ENCODE data around the gene ADAM19. TPM values are rescaled to one million over a fixed set of nuclear protein-coding genes. Genes with fewer than 3 reads are reported as not detected.
"Not testable (repeated sequence)": the region's sequence is repeated elsewhere in the genome, so short reads cannot be mapped to it uniquely, and the experiment has no call there.

Gene ADAM19
- total RNA-seq, 2 donors from 2014 or later: 9.5 to 85.9 TPM

DNA sequence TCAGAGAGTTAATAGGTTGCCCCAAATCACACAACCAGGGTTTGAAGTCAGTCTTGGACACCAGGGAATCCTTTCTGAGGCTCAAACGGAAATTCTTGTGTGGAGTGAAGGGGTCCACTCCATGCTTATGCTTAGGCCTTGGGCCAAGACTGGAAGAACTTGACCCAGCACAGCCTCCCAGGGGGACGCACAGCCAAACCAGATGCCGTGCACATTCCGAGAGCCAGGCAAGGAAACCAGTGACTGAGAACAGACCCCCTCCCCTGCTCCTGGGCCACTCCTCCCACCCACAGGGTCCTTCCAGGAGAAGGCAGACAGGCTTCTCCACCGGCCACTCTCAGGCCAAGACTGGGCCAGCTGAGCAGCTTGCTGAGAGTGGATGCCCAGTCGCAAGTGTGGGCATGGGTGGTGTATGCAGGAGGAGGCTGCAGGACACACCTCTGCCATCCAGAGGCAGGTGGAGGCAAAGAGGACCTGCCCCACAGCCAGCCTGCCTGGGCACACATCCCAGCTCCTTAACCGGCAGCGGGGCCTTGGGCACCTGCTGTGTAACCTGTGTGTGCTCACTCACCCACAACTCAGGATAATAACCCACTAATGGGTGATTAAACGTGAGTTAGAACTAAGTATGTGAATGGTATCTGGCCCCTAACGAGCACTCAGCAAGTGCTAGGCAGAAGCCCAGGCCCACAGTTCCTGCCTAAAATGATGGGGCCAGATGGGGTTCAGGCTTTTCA lies 77.5 kb downstream of the ADAM19 start:
- DNase-seq (ENCODE audit: low spot score in 2 of 2): no peak
- Mint-ChIP-seq H3K27ac (no peak overlapping the region), H3K36me3 (peaks cover 0 to 37% of the 10 kb centered on the region in 2 donors)

GRCh38 chr5:157496864-157497263 lies 78.7 kb downstream of the ADAM19 start:
- DNase-seq (ENCODE audit: low spot score in 2 of 2) (no peak), ATAC-seq (no peak)
- Mint-ChIP-seq H3K9me3 (peaks cover 4 to 5% of the 10 kb centered on the region in 2 donors), H3K36me3 (peaks cover 0 to 30% of the 10 kb centered on the region in 2 donors), H3K27ac (no peak overlapping the region)

More for the DNA sequence above, 77.5 kb downstream of the ADAM19 start:
- no peak for ATAC-seq
- peaks cover 4 to 5% of the 10 kb centered on the region in 2 donors for H3K9me3 Mint-ChIP-seq

DNA sequence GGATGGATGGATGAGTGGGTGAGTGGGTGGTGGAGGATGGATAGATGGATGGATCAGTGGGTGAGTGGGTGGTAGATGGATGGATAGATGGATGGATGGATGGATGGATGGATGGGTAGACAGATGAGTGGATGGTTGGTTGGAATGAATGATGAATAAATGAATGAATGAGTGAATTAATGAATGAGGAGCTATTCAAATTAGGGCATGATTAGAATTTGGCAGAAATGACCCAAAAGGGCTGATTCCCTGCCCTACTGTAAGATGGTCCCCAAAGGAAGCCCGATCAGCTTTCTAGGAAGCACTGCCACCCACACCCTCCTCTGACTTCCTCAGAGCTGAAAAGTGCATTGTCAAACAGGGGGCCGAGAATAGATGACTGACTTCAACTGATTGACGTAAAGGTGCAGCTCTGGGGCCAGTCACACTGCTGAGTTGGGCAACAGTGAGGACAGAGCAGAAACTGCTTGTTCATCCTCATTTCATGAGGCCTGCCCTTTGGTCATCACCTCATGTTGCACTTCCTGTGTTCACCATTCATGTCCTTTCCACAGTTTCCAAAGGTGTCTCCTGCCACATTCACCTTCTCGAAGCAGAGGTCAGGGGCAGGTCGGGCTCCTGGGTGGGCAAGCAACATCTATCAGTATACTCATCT lies 81.3 kb downstream of the ADAM19 start:
- DNase-seq (ENCODE audit: low spot score in 2 of 2) (no peak), ATAC-seq (no peak)
- peaks cover 0 to 25% of the 10 kb centered on the region in 2 donors for H3K36me3 Mint-ChIP-seq
- peak overlapping the region; percentile 0 to 78 for H3K27ac Mint-ChIP-seq
- peaks cover 4 to 5% of the 10 kb centered on the region in 2 donors for H3K9me3 Mint-ChIP-seq

GRCh38 chr5:157492886-157493285 lies 82.7 kb downstream of the ADAM19 start:
- DNase-seq (ENCODE audit: low spot score in 2 of 2) (no peak), ATAC-seq (no peak)
- Mint-ChIP-seq H3K27ac (peak overlapping the region in 1 of 2 donors; percentile 91), H3K36me3 (peaks cover 0 to 35% of the 10 kb centered on the region in 2 donors), H3K9me3 (peaks cover 4 to 5% of the 10 kb centered on the region in 2 donors)

- Mint-ChIP-seq H3K27ac (peak overlapping the region in 1 of 2 donors; percentile 44), H3K9me3 (peaks cover 4 to 5% of the 10 kb centered on the region in 2 donors), H3K36me3 (peaks cover 0 to 48% of the 10 kb centered on the region in 2 donors)
- no peak for ATAC-seq
- DNase-seq (ENCODE audit: low spot score in 2 of 2): no peak
Measured at GRCh38 chr5:157491471-157491995, 84.0 kb downstream of the ADAM19 start.

DNA sequence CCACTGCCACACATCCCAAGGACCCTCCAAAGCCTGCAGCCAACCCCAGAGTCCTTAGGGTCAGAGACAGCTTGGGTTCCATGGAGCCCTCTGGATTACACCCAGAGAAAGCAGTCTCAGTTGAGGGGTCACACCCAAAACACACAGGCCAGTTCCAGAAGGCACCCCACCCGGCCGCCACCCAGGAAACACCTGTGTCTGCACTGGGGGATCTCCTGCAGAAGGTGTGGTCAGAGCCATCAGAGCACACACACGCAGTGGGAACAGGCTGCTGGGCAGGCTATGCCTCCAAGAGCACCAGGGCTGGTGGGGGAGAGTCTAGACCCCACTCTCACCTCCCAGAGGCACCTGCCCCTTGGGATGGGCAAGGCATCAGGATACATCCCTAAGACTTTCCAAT lies 88.2 kb downstream of the ADAM19 start:
- peak overlapping the region in 1 of 2 donors; percentile 91 for H3K27ac Mint-ChIP-seq
- DNase-seq (ENCODE audit: low spot score in 2 of 2) (no peak), ATAC-seq (peak in 1 of 2 donors; percentile 17)
- no peaks in the 10 kb centered on the region for H3K9me3 Mint-ChIP-seq
- peaks cover 0 to 60% of the 10 kb centered on the region in 2 donors for H3K36me3 Mint-ChIP-seq

GRCh38 chr5:157486861-157487260 lies 88.7 kb downstream of the ADAM19 start:
- ATAC-seq (peak in 1 of 2 donors; percentile 28), DNase-seq (ENCODE audit: low spot score in 2 of 2) (no peak)
- Mint-ChIP-seq H3K27ac (peak overlapping the region in 1 of 2 donors; percentile 91), H3K9me3 (no peaks in the 10 kb centered on the region), H3K36me3 (peaks cover 0 to 65% of the 10 kb centered on the region in 2 donors)

DNA sequence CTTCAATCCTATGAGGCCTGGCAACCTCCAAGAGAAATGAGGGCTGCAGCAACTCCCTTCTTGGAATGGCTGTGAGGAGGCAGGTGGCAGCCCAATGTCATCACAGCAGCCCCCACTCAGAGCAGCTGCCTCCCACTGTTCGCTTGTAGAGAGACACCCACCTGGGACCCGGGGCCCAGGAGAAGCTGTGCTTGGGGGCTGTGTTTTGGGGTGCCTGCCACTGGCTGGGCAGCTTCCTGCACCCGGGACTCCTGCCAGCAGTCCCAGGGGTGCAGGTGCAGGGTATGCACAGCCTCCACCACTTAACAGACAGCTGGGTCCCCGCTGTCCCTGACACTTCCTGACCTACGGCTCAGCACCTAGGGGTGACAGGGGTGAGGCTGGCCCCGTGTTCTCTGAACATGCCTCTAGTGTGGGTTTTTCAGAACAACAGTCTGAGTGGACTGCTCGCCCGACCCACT lies 89.3 kb downstream of the ADAM19 start:
- ATAC-seq (peak in 1 of 2 donors; percentile 23), DNase-seq (ENCODE audit: low spot score in 2 of 2) (no peak)
- Mint-ChIP-seq H3K27ac (no peak overlapping the region), H3K36me3 (peaks cover 0 to 71% of the 10 kb centered on the region in 2 donors), H3K9me3 (no peaks in the 10 kb centered on the region)

DNA sequence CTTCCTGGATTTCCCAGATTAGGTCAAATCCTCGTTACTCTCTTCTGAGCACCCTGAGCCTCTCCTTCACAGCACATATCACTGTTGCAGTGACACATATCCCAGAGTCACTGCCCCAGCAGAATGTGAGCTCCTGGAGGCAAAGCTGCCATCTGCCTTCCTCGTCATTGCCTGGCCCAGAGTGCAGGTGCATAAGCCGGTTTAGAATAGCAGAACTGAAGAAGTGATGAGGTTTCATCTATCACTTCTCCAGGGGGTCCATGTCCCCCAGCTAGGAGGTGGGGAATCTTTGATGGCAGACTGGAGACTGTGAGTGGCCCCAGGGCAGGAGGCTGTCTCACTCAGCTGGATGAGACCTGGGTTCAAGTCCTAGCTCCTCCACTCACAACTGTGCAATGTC lies 89.8 kb downstream of the ADAM19 start:
- peak overlapping the region in 1 of 2 donors; percentile 65 for H3K27ac Mint-ChIP-seq
- no peak for ATAC-seq
- no peak for DNase-seq (ENCODE audit: low spot score in 2 of 2)
- peaks cover 0 to 73% of the 10 kb centered on the region in 2 donors for H3K36me3 Mint-ChIP-seq
- H3K9me3 Mint-ChIP-seq: no peaks in the 10 kb centered on the region

GRCh38 chr5:157485340-157485739 lies 90.2 kb downstream of the ADAM19 start:
- H3K36me3 Mint-ChIP-seq: peaks cover 0 to 73% of the 10 kb centered on the region in 2 donors

DNA sequence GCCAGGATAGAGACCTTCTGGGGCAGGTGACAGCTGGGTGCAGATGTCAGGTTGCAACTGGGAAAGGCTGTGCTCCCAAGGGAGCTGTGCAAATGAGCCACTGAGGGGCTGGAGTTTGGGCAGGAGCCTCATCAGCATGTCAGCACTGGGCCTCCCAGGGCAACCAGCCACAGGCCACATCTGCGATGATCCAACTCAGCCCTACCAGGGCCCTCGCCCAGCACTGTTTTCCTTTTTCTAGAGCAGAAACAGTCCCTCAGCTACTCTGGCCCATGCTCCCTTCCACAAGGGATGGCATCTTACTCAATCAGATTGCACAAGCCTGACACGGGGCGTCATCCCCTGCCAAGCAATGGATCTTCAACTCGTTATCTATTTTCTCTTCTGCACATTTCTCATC lies 90.8 kb downstream of the ADAM19 start:
- peaks cover 0 to 73% of the 10 kb centered on the region in 2 donors for H3K36me3 Mint-ChIP-seq
- no peak for ATAC-seq

More at GRCh38 chr5:157485340-157485739, 90.2 kb downstream of the ADAM19 start:
- ATAC-seq (no peak), DNase-seq (ENCODE audit: low spot score in 2 of 2) (no peak)
- Mint-ChIP-seq H3K27ac (peak overlapping the region in 1 of 2 donors; percentile 65), H3K9me3 (no peaks in the 10 kb centered on the region)

DNA sequence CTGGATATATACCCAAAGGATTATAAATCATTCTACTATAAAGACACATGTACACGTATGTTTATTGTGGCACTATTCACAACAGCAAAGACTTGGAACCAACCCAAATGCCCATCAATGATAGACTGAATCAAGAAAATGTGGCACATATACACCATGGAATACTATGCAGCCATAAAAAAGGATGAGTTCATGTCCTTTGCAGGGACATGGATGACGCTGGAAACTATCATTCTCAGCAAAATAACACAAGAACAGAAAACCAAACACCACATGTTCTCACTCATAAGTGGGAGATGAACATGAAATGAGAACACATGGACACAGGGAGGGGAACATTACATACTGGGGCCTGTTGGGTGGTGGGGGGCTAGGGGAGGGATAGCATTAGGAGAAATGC lies 92.9 kb downstream of the ADAM19 start:
- peaks cover 0 to 60% of the 10 kb centered on the region in 2 donors for H3K36me3 Mint-ChIP-seq
- DNase-seq (ENCODE audit: low spot score in 2 of 2); H3K9me3 Mint-ChIP-seq; ATAC-seq; H3K27ac Mint-ChIP-seq: not testable (repeated sequence)

More for the DNA sequence above, 90.8 kb downstream of the ADAM19 start:
- no peak for DNase-seq (ENCODE audit: low spot score in 2 of 2)
- Mint-ChIP-seq H3K9me3 (no peaks in the 10 kb centered on the region), H3K27ac (no peak overlapping the region)

DNA sequence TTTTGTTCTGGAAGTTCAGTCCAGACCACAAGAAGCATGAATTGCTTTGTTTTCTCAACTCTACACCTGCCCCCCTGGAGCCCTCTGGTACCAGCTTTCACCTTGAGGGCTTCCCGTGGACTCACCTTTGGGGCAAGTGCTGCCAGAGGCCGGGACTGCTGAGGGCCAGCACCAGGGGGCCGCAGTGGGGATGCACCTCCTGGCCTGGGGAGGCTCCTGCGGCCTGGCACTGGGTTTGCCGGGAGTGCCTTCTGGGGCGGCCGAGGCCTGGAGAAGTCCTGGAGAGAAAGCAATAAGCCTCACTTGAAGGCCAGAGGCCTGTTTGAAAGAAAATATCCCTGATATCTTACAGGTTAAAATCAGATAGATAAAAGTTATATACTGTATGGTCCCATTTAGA lies 93.9 kb downstream of the ADAM19 start:
- H3K9me3 Mint-ChIP-seq: no peaks in the 10 kb centered on the region
- no peak for DNase-seq (ENCODE audit: low spot score in 2 of 2)
- ATAC-seq: no peak
- peaks cover 0 to 56% of the 10 kb centered on the region in 2 donors for H3K36me3 Mint-ChIP-seq
- no peak overlapping the region for H3K27ac Mint-ChIP-seq

DNA sequence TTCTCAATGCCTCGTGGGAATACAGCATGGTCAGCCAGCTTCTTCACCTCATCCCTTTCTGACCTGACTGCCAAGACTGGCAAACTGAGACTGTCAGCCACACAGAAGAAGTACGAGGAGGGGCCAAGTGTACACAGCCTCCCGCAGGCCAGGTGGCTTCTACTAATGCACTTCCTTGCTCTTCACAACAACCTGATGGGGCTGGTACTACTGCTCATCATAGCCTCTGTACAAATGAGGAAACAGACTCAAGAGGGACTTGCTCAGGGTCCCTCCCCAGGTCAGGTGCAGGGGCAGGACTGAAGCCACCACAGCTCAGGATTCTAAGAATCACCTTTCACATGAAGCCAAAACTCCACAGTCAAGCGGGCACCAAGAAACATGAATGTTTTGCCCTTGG lies 94.3 kb downstream of the ADAM19 start:
- no peak for ATAC-seq
- no peak for DNase-seq (ENCODE audit: low spot score in 2 of 2)
- Mint-ChIP-seq H3K9me3 (no peaks in the 10 kb centered on the region), H3K27ac (no peak overlapping the region), H3K36me3 (peaks cover 0 to 52% of the 10 kb centered on the region in 2 donors)

GRCh38 chr5:157479612-157480510 lies 95.7 kb downstream of the ADAM19 start:
- H3K27ac Mint-ChIP-seq: peak overlapping the region in 1 of 2 donors; percentile 51
- ATAC-seq (peak in 1 of 2 donors; percentile 22), DNase-seq (ENCODE audit: low spot score in 2 of 2) (no peak)
- H3K36me3 Mint-ChIP-seq: peaks cover 0 to 46% of the 10 kb centered on the region in 2 donors
- no peaks in the 10 kb centered on the region for H3K9me3 Mint-ChIP-seq

DNA sequence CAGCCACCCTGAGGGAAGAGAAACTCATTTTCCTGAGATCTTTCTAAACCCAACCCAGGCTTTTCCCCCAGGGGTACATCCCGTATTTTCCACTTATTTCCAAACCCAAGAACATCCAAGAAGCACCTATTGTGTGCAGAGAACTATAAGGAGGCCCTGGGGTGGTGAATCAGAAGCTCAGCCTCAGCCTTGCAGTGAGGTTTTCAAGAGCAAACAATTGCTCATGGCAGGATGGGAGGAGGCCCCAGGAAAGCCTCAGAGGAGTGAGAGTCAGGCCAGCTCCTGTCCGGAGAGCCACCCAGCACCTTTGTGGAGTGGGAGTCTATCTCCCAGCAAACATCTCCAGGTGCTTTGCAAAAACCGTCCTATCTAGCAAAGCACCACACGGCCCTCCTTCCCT lies 96.4 kb downstream of the ADAM19 start:
- ATAC-seq: no peak
- no peaks in the 10 kb centered on the region for H3K9me3 Mint-ChIP-seq
- peaks cover 0 to 44% of the 10 kb centered on the region in 2 donors for H3K36me3 Mint-ChIP-seq
- no peak for DNase-seq (ENCODE audit: low spot score in 2 of 2)
- peak overlapping the region in 1 of 2 donors; percentile 9 for H3K27ac Mint-ChIP-seq

Data from activated naive CD4-positive, alpha-beta T cell treated with anti-CD3 and anti-CD28 coated beads, Interleukin-2, amount 50 U/mL, for 72 hours (primary cell).